ENCODE results near the gene FGD6. TPM values are rescaled to one million over a fixed set of nuclear protein-coding genes. Genes with fewer than 3 reads are reported as not detected.
"Not testable (repeated sequence)": the region's sequence is repeated elsewhere in the genome, so short reads cannot be mapped to it uniquely, and the experiment has no call there.

FGD6 gene
- total and polyA plus RNA-seq, 11 donors: 2.8 to 29.1 (median 18.5) TPM

DNA sequence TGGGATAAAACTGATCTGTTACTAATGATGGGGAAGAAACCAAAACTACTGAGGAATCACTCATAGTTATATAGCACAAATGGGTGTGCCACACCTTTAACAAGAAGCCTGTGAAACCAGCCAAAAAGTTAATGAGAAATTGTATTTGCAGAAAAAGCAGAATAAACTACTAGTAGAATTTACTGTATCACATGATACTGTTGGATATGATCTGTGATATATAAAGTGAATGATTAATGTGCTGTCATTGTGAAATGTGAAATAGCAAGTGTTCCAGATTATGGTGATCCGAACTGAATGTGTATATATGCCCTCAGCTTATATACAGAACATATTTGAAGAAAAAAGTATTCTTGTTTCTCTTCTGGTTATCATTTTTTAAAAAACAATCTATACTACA, 30.8 kb upstream of the FGD6 start:
- DNase-seq (no peak), ATAC-seq (no peak)
- Histone ChIP-seq H3K36me3 (peaks cover 0 to 25% (median 14%) of the 10 kb centered on the region in 9 donors), H3K4me1 (peaks cover 0 to 34% (median 16%) of the 10 kb centered on the region in 12 donors), H3K4me3 (no peak overlapping the region), H3K9me3 (no peaks in the 10 kb centered on the region), H3K27ac (peak overlapping the region in 1 of 12 donors; percentile 9), H3K27me3 (no peaks in the 10 kb centered on the region)
- 96 to 98% (median 97%) methylated on average over 1 of the region's 1 CpG for WGBS, 4 donors
- TF ChIP-seq POLR2A (IDR thresholded peaks at IDR 0.05) (no peak), CTCF (IDR thresholded peaks at IDR 0.05) (no peak)
- intact Hi-C loops (cut with DNase I): no loop called here

GRCh38 chr12:95244350-95244749, 27.1 kb upstream of the FGD6 start:
- Histone ChIP-seq H3K4me1 (peaks cover 0 to 28% (median 5%) of the 10 kb centered on the region in 12 donors), H3K4me3 (no peak overlapping the region), H3K9me3 (no peaks in the 10 kb centered on the region), H3K36me3 (peaks cover 0 to 22% (median 6%) of the 10 kb centered on the region in 9 donors), H3K27ac (no peak overlapping the region), H3K27me3 (no peaks in the 10 kb centered on the region)
- 74 to 88% (median 87%) methylated on average over 3 of the region's 3 CpGs for WGBS, 4 donors
- DNase-seq (no peak), ATAC-seq (no peak)
- intact Hi-C loops (cut with DNase I): no loop called here
- no peak for TF ChIP-seq CTCF (IDR thresholded peaks at IDR 0.05)
- no peak for TF ChIP-seq POLR2A (IDR thresholded peaks at IDR 0.05)

GRCh38 chr12:95243497-95244183, 26.4 kb upstream of the FGD6 start:
- TF ChIP-seq POLR2A (IDR thresholded peaks at IDR 0.05) (no peak), CTCF (IDR thresholded peaks at IDR 0.05) (no peak)
- no peaks in the 10 kb centered on the region for H3K27me3 ChIP-seq
- intact Hi-C loops (cut with DNase I): no loop called here
- H3K27ac ChIP-seq: no peak overlapping the region
- H3K4me3 ChIP-seq: no peak overlapping the region
- H3K4me1 ChIP-seq: peaks cover 0 to 31% (median 10%) of the 10 kb centered on the region in 12 donors
- DNase-seq: no peak
- H3K9me3 ChIP-seq: no peaks in the 10 kb centered on the region
- peaks cover 0 to 22% (median 6%) of the 10 kb centered on the region in 9 donors for H3K36me3 ChIP-seq
- 85 to 94% (median 88%) methylated on average over 4 of the region's 4 CpGs for WGBS, 4 donors
- no peak for ATAC-seq

GRCh38 chr12:95241761-95242506, 24.7 kb upstream of the FGD6 start:
- Histone ChIP-seq H3K4me1 (peaks cover 0 to 38% (median 18%) of the 10 kb centered on the region in 12 donors), H3K36me3 (peaks cover 0 to 22% (median 6%) of the 10 kb centered on the region in 9 donors), H3K9me3 (no peaks in the 10 kb centered on the region), H3K4me3 (no peak overlapping the region), H3K27me3 (no peaks in the 10 kb centered on the region), H3K27ac (no peak overlapping the region)
- 89 to 96% (median 93%) methylated on average over 4 of the region's 4 CpGs for WGBS, 4 donors
- DNase-seq (no peak), ATAC-seq (no peak)
- intact Hi-C loops (cut with DNase I): no loop called here
- no peak for TF ChIP-seq POLR2A (IDR thresholded peaks at IDR 0.05)
- TF ChIP-seq CTCF (IDR thresholded peaks at IDR 0.05): no peak

DNA sequence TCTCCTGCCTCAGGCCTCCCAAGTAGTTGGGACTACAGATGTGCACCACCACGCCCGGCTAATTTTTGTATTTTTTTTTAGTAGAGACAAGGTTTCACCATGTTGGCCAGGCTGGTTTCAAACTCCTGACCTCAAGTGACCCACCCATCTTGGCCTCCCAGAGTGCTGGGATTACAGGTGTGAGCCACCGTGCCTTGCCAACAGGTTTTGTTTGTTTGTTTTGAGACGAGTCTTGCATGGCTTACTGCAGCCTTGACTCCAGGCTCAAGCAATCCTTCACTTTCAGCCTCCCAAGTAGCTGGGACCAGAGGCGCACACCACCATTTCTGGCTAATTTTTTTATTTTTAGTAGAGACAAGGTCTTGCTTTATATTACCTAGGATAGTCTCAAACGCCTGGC, 23.9 kb upstream of the FGD6 start:
- 93 to 95% (median 94%) methylated on average over 6 of the region's 6 CpGs for WGBS, 4 donors
- peaks cover 0 to 22% (median 6%) of the 10 kb centered on the region in 9 donors for H3K36me3 ChIP-seq
- H3K4me3 ChIP-seq; H3K9me3 ChIP-seq; H3K27me3 ChIP-seq; H3K27ac ChIP-seq; ATAC-seq; DNase-seq; intact Hi-C loops (cut with DNase I): not testable (repeated sequence)
- H3K4me1 ChIP-seq: peaks cover 0 to 36% (median 16%) of the 10 kb centered on the region in 12 donors
